ENCODE measurements around the gene LTF. TPM values are rescaled to one million over a fixed set of nuclear protein-coding genes. Genes with fewer than 3 reads are reported as not detected.
"Not testable (repeated sequence)": the region's sequence is repeated elsewhere in the genome, so short reads cannot be mapped to it uniquely, and the experiment has no call there.

Gene LTF
- total RNA-seq, 1 donor from 2014 or later, result not detected

- Mint-ChIP-seq H3K4me1 (no peaks in the 10 kb centered on the region), H3K27me3 (no peaks in the 10 kb centered on the region), H3K9me3 (peaks cover 14% of the 10 kb centered on the region), H3K4me3 (no peak overlapping the region), H3K27ac (no peak overlapping the region), H3K36me3 (ENCODE audit: low read depth) (peaks cover 1% of the 10 kb centered on the region)
- intact Hi-C loops (cut with micrococcal nuclease), result no loop called here
- ChIA-PET POLR2A (no interaction called here), CTCF (no interaction called here)
- ATAC-seq (ENCODE audit: low read depth), result no peak
- TF ChIP-seq, protein P1, sequence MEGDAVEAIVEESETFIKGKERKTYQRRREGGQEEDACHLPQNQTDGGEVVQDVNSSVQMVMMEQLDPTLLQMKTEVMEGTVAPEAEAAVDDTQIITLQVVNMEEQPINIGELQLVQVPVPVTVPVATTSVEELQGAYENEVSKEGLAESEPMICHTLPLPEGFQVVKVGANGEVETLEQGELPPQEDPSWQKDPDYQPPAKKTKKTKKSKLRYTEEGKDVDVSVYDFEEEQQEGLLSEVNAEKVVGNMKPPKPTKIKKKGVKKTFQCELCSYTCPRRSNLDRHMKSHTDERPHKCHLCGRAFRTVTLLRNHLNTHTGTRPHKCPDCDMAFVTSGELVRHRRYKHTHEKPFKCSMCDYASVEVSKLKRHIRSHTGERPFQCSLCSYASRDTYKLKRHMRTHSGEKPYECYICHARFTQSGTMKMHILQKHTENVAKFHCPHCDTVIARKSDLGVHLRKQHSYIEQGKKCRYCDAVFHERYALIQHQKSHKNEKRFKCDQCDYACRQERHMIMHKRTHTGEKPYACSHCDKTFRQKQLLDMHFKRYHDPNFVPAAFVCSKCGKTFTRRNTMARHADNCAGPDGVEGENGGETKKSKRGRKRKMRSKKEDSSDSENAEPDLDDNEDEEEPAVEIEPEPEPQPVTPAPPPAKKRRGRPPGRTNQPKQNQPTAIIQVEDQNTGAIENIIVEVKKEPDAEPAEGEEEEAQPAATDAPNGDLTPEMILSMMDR (IDR thresholded peaks at IDR 0.05), result no peak
- no peak for DNase-seq
Observed at GRCh38 chr3:46429671-46430070, 35.0 kb downstream of the LTF start.

GRCh38 chr3:46429250-46429649 is 35.5 kb downstream of the LTF start:
- DNase-seq (no peak), ATAC-seq (ENCODE audit: low read depth) (no peak)
- Mint-ChIP-seq H3K4me3 (no peak overlapping the region), H3K4me1 (no peaks in the 10 kb centered on the region), H3K27me3 (no peaks in the 10 kb centered on the region), H3K27ac (no peak overlapping the region), H3K36me3 (ENCODE audit: low read depth) (peaks cover 1% of the 10 kb centered on the region), H3K9me3 (peaks cover 14% of the 10 kb centered on the region)
- TF ChIP-seq, protein P1 (IDR thresholded peaks at IDR 0.05), result no peak
- CTCF ChIA-PET, result no interaction called here
- intact Hi-C loops (cut with micrococcal nuclease), result no loop called here
- POLR2A ChIA-PET, result no interaction called here

DNA sequence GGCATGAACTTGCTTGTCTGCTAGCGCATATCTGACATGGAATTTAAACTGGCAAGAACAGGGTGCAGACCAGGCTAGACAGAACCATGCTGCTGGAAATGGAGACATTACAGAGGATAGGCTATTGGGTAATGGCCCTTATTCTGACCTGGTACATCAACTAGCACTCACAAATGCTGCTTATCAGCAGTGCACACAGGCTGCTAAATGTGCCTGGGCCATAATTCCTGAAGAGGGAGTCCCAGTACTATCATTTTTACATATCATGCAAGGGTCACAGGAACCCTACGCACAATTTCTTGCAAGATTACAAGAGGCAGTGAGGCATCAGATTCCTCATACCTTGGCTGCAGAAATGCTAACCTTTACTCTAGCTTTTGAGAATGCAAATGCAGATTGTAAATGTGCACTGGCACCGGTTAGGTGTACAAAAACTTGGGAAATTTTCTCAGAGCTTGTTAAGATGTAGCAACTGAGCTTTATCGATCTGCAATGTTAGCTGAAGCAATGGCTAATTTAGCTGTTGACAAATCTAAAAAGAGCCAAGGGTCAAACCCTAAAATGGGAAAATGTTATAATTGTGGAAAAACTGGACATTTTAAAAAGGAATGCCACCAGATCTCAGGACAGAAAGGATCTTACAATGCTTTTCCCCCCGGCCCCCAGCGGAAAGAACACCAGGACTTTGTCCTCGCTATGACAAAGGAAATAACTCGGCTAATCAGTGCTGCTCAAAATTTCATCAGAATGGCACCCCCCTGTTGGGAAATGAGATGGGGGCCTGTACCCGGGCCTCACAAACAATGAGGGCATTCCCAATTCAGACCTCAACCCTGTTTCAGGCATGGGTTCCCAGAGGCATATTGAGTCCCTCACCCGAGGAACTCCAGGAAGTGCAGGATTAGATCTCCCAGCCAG is 36.5 kb downstream of the LTF start:
- Mint-ChIP-seq H3K4me3 (no peak overlapping the region), H3K27ac (no peak overlapping the region), H3K36me3 (ENCODE audit: low read depth) (peaks cover 1% of the 10 kb centered on the region), H3K27me3 (no peaks in the 10 kb centered on the region), H3K4me1 (no peaks in the 10 kb centered on the region), H3K9me3 (peaks cover 11% of the 10 kb centered on the region)
- TF ChIP-seq, protein P1 (IDR thresholded peaks at IDR 0.05), result no peak
- intact Hi-C loops (cut with micrococcal nuclease), result loop anchor here (1.0 kb wide), 1 partner anchor 490 kb away; no protein-coding TSS in a partner anchor
- ChIA-PET CTCF (interaction anchor here (1.4 kb wide), 1 partner anchor 489 kb away, joined by 4 read pairs; no protein-coding TSS in a partner anchor), POLR2A (no interaction called here)
- DNase-seq (no peak), ATAC-seq (ENCODE audit: low read depth) (no peak)

GRCh38 chr3:46427404-46427803 is 37.3 kb downstream of the LTF start:
- DNase-seq; H3K36me3 Mint-ChIP-seq (ENCODE audit: low read depth); H3K27ac Mint-ChIP-seq; H3K4me3 Mint-ChIP-seq; H3K9me3 Mint-ChIP-seq; H3K4me1 Mint-ChIP-seq; POLR2A ChIA-PET; ATAC-seq (ENCODE audit: low read depth); H3K27me3 Mint-ChIP-seq: not testable (repeated sequence)
- CTCF ChIA-PET, result interaction anchor here (1.1 to 1.4 kb wide), 2 partner anchors 49 to 489 kb away, joined by 3 to 4 read pairs; no protein-coding TSS in a partner anchor
- intact Hi-C loops (cut with micrococcal nuclease), result loop anchor here (1.0 kb wide), 1 partner anchor 489 kb away; no protein-coding TSS in a partner anchor

GRCh38 chr3:46426476-46426875 is 38.2 kb downstream of the LTF start:
- H3K27ac Mint-ChIP-seq; H3K27me3 Mint-ChIP-seq; ATAC-seq (ENCODE audit: low read depth); DNase-seq; H3K9me3 Mint-ChIP-seq; intact Hi-C loops (cut with micrococcal nuclease); POLR2A ChIA-PET; H3K36me3 Mint-ChIP-seq (ENCODE audit: low read depth); H3K4me1 Mint-ChIP-seq; H3K4me3 Mint-ChIP-seq: not testable (repeated sequence)
- CTCF ChIA-PET, result interaction anchor here (1.1 to 1.4 kb wide), 2 partner anchors 48 to 488 kb away, joined by 3 to 4 read pairs; no protein-coding TSS in a partner anchor

GRCh38 chr3:46423588-46423987 is 41.1 kb downstream of the LTF start:
- Mint-ChIP-seq H3K9me3 (no peaks in the 10 kb centered on the region), H3K4me3 (no peak overlapping the region), H3K27ac (no peak overlapping the region), H3K4me1 (no peaks in the 10 kb centered on the region), H3K36me3 (ENCODE audit: low read depth) (no peaks in the 10 kb centered on the region), H3K27me3 (no peaks in the 10 kb centered on the region)
- TF ChIP-seq, protein P1 (IDR thresholded peaks at IDR 0.05), result no peak
- ATAC-seq (ENCODE audit: low read depth) (no peak), DNase-seq (no peak)
- CTCF ChIA-PET, result no interaction called here
- intact Hi-C loops (cut with micrococcal nuclease), result no loop called here
- POLR2A ChIA-PET, result interaction anchor here (0.6 kb wide), 1 partner anchor 217 kb away, joined by 5 read pairs; no protein-coding TSS in a partner anchor

Measured in activated B cell treated with CpG ODN at 0.5 μM for 24 hours (primary cell).